ENCODE measurements around the gene PELI3. TPM values are rescaled to one million over a fixed set of nuclear protein-coding genes. Genes with fewer than 3 reads are reported as not detected.

PELI3 gene
- total and polyA plus RNA-seq, 10 of the 15 experiments (the other 5 are each of a cell fraction or from before 2014, with no cell fraction given): 0.14 to 1.5 (median 0.66) TPM

DNA sequence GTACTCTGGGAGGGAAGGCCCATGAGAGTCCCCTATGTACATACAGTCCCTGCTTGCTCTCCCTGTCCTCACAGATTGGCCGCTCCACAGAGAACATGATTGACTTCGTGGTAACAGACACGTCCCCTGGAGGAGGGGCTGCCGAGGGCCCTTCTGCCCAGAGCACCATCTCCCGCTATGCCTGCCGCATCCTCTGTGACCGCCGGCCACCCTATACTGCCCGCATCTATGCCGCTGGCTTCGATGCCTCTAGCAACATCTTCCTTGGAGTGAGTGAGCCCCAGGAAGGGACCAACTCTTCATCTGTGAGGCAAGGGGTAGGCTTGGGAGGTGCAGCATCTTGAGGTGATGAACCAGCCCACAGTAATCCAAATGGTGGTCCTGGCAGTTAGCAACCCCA lies 6.5 kb downstream of the PELI3 start:
- in situ Hi-C loops (cut with MboI): no loop called here
- WGBS (ENCODE audit: insufficient coverage, insufficient replicate concordance, low lambda C conversion rate, missing lambda C conversion rate): 92% methylated on average over 11 of the region's 11 CpGs

More for the DNA sequence above, 6.5 kb downstream of the PELI3 start:
- no peaks in the 10 kb centered on the region for H3K36me3 ChIP-seq (ENCODE audit: control insufficient read depth in 2 of 2, insufficient read depth in 2 of 2, low read length in 1 of 2)
- POLR2A ChIA-PET: interaction anchor here (1.1 kb wide), 1 partner anchor 202 kb away, joined by 3 read pairs; no protein-coding TSS in a partner anchor
- H3K9me3 ChIP-seq (replicated peaks; ENCODE audit: control insufficient read depth, insufficient read depth, low read length): no peaks in the 10 kb centered on the region
- intact Hi-C loops (cut with micrococcal nuclease; ENCODE audit: unreplicated experiment): no loop called here
- H3K27me3 ChIP-seq (replicated peaks in 1 of 2; ENCODE audit: control insufficient read depth in 2 of 2, insufficient read depth in 2 of 2, low read length in 1 of 2): no peaks in the 10 kb centered on the region
- no peak for ATAC-seq
- H3K27ac ChIP-seq (ENCODE audit: control insufficient read depth, insufficient read depth): no peak overlapping the region
- H3K4me1 ChIP-seq (ENCODE audit: control insufficient read depth, insufficient read depth, low read length): no peaks in the 10 kb centered on the region
- H3K4me3 ChIP-seq: no peak overlapping the region
- RAD21 ChIA-PET (ENCODE audit: unreplicated experiment): no interaction called here
- DNase-seq (ENCODE audit: low read depth, low spot score): no peak
- no peaks in the 10 kb centered on the region for H3K79me2 ChIP-seq (ENCODE audit: control insufficient read depth, insufficient read depth, low read length)
- H3K9ac ChIP-seq (ENCODE audit: control insufficient read depth, insufficient read depth, low read length): no peak overlapping the region
- BruUV-seq (replicated peaks): no TSS peak
- H2AFZ ChIP-seq (ENCODE audit: control insufficient read depth, low read depth, low read length): no peak overlapping the region
- H3K4me2 ChIP-seq (ENCODE audit: control insufficient read depth, insufficient read depth): no peak overlapping the region
- FAIRE-seq: no peak
- no peak for TF ChIP-seq RUNX3 (IDR thresholded peaks at IDR 0.05; ENCODE audit: low read length)
- no peak for TF ChIP-seq NKRF (conservative IDR thresholded peaks at IDR 0.05)
- no peak for TF ChIP-seq BACH1 (IDR thresholded peaks at IDR 0.05; ENCODE audit: borderline replicate concordance)
- no peak for TF ChIP-seq CHD2 (IDR thresholded peaks at IDR 0.05; ENCODE audit: borderline replicate concordance, low read depth, low read length)
- TF ChIP-seq MYB (IDR thresholded peaks at IDR 0.05; ENCODE audit: borderline replicate concordance, low read depth, low read length): no peak
- no peak for TF ChIP-seq ETV6 (conservative IDR thresholded peaks at IDR 0.05 in 1 of 2, IDR thresholded peaks at IDR 0.05 in 1 of 2; ENCODE audit: borderline replicate concordance in 1 of 2, low read depth in 1 of 2)
- no peak for TF ChIP-seq ELK1 (IDR thresholded peaks at IDR 0.05; ENCODE audit: low read depth, low read length)
- SMC1A ChIA-PET (ENCODE audit: uncharacterized antibody, unreplicated experiment): interaction anchor here (0.9 kb wide), 1 partner anchor 34 kb away, joined by 3 read pairs; the partner anchor contains the start of gene MRPL11
- CTCF ChIA-PET: no interaction called here
- no peaks in the 10 kb centered on the region for H4K20me1 ChIP-seq (ENCODE audit: control insufficient read depth, insufficient read depth)

Measured in GM12878 (cell line).